Left kidney (tissue), 8 donors: ENCODE measurements around the gene OR10H1. TPM values are rescaled to one million over a fixed set of nuclear protein-coding genes. Genes with fewer than 3 reads are reported as not detected.
A peak's percentile ranks its signal among the peaks of the same experiment; 100 is the strongest.
"Not testable (repeated sequence)": the region's sequence is repeated elsewhere in the genome, so short reads cannot be mapped to it uniquely, and the experiment has no call there.

ENCODE experiments used
- DNase-seq: peaks from one replicate; pipeline ENCODE4 v3.0.0-alpha.2; 2013
- long read RNA-seq, 8 donors: transcript quantifications; one replicate each; lab custom pipeline, GENCODE V29; 2026
- polyA plus RNA-seq: library from polyadenylated mRNA; unstranded; fragments of 120-200 nt; gene quantifications from one replicate; pipeline ENCODE4 v1.2.1, GENCODE V29; 2013; ENCODE audit not compliant: insufficient read length

The OR10H1 gene
- 0.03 TPM for polyA plus RNA-seq
- long read RNA-seq, donor 1: 0 reads
- long read RNA-seq, donor 2: 0 reads
- long read RNA-seq, donor 3: 0 reads
- long read RNA-seq, donor 4: 0 reads
- long read RNA-seq, donor 5: 0 reads
- long read RNA-seq, donor 6: 0 reads
- long read RNA-seq, donor 7: 0 reads
- long read RNA-seq, donor 8: 0 reads

DNA sequence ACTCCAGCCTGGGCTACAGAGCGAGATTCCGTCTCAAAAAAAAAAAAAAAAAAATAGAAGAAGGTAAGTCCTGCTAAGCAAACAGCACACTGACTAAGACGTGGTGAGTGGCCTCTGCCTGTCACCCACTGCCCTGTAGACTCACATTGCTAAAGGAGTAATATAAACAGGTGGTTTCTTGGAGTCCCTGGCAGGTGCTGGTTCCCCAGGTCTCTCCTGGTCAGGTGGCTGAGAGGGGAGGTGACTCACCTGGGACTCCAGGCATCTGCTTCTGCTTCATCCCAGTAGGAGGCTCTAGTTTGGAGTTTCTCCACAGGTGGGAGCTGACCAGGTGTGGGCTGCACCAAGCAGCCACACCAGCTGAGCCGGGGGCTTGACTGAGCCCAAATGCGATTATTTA, at the start of gene OR10H1:
OR10H1 (minus strand) TSS at position 359 of the 400 bp plus-strand sequence. CDS start 7,627 bp downstream, outside the sequence.
- no peak for DNase-seq

- DNase-seq: no peak
These were observed 49.4 kb upstream of the OR10H1 start for GRCh38 chr19:15864824-15865223.

- no peak for DNase-seq
These were observed 47.8 kb upstream of the OR10H1 start for GRCh38 chr19:15863272-15863671.

DNA sequence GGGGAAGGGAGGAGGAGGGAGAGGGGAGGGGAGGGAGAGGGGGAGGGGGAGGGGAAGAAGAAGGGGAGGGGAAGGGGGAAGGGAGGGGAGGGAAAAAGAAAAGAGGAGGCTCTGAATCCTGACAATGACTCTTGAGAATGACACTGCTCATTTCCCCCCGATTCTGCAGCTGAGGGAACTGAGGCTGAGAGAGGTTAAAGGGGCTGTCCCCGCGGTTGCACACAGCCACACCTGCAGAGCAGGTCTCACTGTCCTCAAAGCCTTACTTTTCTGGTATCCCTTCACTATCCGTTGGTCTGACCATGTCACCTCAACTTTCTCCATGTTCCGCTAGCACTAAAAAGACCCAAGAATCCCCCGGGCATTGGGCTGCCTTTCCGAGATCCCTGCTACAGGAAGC, 47.0 kb upstream of the OR10H1 start:
- no peak for DNase-seq

GRCh38 chr19:15860522-15860921, 45.1 kb upstream of the OR10H1 start:
- DNase-seq: no peak

GRCh38 chr19:15859187-15859586, 43.7 kb upstream of the OR10H1 start:
- no peak for DNase-seq

DNA sequence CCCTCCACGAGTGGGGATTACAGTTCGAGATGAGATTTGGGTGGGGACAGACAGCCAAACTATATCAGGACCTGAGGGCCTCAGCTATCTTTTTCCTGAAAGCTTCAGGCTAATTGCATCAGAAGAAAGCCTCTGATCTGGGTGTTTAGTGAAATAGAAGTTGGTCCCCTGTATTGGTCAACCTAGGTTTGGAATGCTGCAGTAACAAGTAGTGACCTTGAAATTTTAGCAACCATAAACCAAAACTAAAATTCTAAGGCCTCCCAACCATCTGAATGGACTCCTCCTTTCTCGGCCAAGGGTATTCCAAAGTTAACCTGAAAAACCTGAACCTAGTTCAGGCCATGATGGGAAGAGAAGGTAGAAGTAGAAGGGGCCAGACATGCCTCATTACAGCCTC, 34.9 kb upstream of the OR10H1 start:
- no peak for DNase-seq

DNA sequence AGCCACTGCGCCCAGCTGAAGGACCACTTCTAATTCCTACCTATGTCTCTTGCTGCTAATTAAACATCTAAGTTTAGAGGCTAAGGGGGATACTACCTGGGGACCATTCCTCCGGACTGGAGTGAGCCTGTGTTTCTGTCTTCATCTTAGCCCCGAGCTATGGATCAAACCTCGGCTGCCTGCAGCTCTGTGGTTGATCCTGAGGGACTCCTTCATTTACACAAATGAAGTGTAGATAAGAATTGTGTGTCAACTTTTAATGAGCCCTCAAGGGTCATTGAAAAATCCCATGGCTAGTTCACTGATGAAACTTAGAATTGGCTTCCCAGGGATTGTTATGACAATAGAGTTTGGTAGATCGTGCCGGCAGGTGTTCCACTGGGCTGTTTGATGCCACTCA, 31.5 kb upstream of the OR10H1 start:
- no peak for DNase-seq

- DNase-seq: not testable (repeated sequence)
These were observed 28.4 kb upstream of the OR10H1 start for GRCh38 chr19:15843894-15844222.

DNA sequence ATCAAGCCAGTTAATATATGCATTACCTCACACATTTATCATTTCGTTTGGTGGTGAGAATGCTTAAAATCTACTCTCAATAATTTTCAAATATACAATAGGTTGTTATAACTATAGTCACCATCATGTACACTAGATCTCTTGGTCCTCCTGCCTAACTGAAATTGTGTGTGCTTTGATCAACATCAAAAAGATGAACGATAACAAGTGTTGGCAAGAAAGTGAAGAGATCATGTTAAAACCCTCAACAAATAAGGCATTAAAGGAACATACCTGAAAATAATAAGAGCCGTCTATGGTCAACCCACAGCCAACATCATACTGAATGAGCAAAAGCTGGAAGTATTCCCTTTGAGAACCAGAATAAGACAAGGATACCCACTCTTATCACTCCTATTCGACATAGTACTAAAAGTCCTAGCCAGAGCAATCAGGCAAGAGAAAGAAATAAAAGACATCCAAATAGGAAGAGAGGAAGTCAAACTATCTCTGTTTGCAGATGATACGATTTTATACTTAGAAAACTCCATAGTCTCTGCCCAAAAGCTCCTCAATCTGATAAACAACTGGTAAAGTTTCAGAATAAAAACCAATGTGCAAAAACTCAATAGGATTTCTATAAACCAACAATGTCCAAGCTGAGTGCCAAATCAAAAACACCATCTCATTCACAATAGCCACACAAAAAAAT, 27.9 kb upstream of the OR10H1 start:
- DNase-seq: no peak

DNA sequence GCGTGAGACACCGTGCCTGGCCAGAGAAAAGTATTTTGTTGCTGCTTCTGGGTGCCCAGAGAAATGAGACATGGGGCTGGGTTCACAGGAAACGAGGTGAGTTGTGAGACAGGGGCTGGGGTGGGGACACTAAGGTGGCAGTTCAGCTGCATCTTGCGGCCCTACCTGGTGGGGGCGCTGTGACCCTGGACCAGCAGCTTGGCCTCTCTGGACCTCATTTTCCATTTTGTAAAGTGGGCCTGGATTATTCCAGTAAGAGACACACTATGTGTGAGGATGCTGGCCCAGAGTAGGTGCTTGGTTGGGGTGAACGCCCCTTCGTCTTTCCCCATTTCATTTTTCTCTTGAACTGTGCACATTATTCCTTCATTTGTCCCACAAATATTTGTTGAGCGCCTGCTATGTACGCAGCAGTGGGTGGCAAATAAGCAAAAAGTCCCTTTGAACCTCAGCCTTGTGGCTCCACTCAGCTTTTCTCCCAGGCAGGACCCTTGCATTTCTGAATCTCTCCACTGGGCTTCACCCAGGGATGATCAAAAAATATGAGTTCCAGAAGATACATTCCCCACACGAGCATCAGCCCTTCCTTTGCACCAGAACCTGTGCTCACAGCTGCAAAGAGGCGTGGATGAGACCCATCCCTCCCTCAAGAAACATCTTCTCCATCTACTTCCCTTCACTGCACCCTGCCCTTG, 26.6 kb upstream of the OR10H1 start:
- no peak for DNase-seq

GRCh38 chr19:15840833-15841232, 25.4 kb upstream of the OR10H1 start:
- no peak for DNase-seq

DNA sequence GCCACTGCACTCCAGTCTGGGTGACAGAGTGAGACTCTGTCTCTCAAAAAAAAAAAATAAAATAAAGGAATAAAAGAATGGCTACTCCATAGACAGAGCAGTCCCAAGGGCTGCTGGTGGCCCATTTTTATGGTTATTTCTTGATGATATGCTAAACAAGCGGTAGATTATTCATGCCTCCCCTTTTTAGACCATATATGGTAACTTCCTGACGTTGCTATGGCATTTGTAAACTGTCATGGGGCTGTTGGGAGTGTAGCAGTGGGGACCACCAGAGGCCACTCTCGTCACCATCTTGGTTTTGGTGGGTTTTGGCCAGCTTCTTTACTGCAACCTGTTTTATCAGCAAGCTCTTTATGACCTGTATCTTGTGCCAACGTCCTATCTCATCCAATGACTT, 24.4 kb upstream of the OR10H1 start:
- not testable (repeated sequence) for DNase-seq

DNA sequence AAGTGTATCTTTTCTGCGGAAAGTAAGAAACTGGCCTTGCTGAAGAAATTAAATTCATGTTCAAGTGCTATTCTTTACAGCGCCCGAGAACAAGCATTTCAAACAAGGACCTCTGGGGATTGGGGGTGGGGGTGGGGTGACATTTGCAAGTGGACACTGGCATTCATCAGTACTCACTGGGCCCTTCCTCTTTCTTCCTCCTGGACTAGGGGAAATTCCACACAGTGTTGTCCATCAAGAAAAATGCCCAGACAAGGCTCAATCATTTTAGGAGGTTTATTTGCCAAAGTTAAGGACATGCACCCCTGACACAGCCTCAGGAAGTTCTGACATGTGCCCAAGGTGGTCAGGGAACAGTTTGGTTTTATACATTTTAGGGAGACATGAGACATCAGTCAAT, 22.9 kb upstream of the OR10H1 start:
- no peak for DNase-seq

DNA sequence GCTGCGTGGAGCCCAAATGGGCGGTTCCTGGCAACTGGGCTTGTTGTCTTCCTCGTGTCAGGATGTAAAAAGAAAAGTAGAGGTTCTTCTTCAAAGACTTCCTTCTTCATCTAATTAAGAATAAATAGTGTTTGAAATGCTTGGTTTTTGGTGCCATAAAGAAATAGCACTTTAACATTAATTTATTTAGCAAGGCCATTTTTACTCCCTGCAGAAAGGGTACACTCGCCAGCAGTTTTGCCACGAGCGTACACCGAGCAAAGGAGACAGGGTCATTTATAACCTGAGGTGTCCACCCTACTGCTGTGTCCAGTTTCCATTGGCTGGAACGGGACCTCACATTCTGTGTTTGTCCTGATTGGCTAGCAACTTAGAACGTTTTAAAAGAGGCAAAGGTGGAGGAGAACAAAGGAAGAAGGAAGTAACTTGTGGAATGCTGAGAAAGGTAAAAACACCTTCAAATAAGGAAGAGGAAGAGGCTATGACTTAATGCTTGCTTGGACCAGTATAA, 21.8 kb upstream of the OR10H1 start:
- DNase-seq: no peak

DNA sequence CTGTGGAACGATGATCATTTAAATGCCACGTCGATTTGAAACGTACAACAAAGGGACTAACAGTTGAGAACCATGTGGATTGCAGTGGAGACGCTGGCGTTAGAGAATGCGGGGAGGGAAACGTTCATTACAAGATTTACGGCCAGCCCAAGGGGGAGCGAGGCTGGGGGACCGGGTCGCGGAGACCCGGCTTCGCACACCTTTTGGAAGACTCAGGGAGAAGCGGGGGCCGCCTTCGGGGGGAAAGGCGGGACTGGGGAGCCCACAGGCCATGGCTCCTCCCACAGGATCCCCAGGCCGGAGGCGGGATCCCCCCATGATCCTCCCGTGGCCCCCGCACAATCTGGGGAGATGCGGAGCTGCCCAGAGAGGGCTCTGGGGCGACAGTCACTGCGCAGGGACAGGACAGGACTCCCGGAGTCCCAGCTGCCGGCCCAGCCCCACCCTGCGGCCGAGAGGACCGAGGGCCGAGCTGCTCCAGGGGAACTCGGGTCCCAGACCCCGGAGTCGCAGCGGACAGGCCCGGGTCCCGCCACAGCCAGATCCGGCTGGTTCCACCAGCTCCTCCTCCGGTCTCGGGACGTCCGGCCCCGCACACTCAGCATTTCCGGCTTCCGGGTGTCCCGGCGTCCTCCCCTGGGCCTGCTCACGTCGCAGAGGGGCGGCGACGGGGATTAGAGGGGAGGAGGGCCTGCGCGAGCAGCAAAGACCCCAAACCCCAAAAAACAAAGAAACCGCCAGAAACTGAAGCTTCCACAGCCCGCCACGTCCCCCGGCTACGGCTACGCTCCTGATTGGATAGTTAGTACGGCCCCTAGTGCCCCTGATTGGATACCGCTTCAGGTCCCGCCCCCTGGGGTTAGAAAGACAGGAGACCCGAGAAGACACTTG, 21.1 kb upstream of the OR10H1 start:
- peak; percentile 98 for DNase-seq

DNA sequence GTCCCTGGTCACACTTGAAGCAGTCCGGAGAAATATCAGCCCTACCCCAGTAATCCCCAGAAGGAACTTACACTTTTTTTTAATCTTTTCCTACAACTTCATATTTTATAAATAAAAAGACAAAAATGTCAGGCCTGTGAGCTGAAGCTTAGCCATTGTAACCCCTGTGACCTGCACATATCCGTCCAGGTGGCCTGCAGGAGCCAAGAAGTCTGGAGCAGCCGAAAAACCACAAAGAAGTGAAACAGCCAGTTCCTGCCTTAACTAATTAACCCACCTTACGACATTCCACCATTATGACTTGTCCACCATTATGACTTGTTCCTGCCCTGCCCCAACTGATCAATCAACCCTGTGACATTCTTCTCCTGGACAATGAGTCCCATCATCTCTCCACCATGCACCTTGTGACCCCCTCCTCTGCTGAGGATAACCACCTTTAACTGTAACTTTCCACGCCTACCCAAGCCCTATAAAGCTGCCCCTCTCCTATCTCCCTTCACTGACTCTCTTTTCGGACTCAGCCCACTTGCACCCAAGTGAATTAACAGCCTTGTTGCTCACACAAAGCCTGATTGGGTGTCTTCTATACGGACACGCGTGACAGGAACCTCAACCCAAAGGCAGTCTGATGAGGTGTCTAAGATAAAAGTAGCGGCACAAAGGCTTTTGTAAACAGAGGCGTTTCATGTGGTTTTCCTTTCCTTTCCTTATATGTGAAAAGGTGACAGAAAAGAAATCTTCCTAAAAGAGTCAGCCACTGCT, 20.3 kb upstream of the OR10H1 start:
- DNase-seq: not testable (repeated sequence)

GRCh38 chr19:15834232-15834631, 18.8 kb upstream of the OR10H1 start:
- not testable (repeated sequence) for DNase-seq

GRCh38 chr19:15831626-15832025, 16.2 kb upstream of the OR10H1 start:
- no peak for DNase-seq

DNA sequence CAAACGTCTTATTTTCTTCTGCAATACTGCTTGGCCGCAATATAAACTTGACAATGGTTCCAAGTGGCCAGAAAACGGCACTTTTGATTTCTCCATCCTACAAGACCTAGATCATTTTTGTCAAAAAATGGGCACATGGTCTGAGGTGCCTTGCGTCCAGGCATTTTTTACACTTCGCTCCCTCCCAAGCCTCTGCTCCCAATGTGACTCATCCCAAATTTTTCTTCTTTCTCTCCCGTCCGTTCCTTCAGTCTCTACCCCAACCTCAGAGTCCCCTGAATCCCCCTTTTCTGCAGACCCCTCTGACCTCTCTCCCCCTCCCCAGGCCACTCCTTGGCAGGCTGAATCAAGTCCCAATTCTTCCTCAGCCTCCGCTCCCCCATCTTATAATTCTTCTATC, 14.3 kb upstream of the OR10H1 start:
- no peak for DNase-seq

DNA sequence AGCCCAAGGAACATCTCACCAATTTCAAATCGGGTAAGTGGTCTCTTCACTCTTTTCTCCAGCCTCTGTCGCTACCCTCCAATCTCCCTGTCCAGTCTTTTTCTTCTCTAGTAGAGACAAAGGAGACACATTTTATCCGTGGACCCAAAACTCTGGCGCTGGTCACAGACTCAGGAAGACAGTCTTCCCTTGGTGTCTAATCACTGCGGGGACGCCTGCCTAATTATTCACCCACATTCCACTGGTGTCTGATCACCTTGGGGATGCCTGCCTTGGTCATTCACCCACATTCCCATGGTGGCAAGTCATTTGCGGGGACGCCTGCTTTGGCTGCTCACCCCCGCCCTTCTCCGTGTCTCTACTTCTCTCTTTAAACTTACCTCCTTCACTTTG, 13.8 kb upstream of the OR10H1 start:
- no peak for DNase-seq
